Measurements from ENCODE around the gene DDIT3. TPM values are rescaled to one million over a fixed set of nuclear protein-coding genes. Genes with fewer than 3 reads are reported as not detected.

The DDIT3 gene
- total and polyA plus RNA-seq, 2 of the 13 experiments (the other 11 are each of a cell fraction or from before 2014, with no cell fraction given) = 27.5 to 48.7 TPM

DNA sequence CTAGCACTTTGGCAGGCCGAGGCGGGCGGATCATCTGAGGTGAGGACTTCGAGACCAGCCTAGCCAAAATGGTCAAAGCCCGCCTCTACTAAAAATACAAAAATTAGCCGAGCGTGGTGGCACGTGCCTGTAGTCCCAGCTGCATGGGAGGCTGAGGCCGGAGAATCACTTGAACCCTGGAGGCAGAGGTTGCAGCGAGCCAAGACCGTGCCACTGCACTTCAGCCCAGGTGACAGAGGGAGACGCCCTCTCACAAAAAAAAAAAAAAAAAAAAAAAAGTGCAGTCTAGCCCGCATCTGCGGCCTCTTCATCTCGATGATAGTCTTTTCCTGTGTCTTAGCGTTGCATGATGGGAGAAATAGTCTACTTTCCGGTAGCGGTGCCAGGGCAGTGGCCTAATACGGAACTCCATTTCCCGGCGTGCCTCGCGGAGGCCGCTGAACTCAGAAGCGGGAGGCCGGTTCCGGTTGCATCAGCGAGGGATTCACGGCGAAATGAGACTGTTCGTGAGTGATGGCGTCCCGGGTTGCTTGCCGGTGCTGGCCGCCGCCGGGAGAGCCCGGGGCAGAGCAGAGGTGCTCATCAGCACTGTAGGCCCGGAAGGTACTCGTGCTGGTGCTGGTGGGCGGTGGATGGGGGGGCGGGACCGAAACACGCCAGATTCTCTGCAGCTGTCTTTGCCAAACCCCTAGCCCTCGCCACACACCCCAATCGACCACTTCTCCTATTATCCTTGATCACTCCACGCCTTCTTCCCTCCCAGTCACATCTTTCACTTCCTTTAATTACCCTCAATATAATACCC, 32.5 kb downstream of the DDIT3 start, which contains the start of gene MARS1 (continued):
- TF ChIP-seq FOXO4 (CRISPR knock-in tag; conservative IDR thresholded peaks at IDR 0.05) (no peak), ZNF660 (CRISPR knock-in tag; IDR thresholded peaks at IDR 0.05; ENCODE audit: borderline replicate concordance, low read depth) (no peak), ZNF282 (IDR thresholded peaks at IDR 0.05; ENCODE audit: partially characterized antibody) (no peak), PHB2 (IDR thresholded peaks at IDR 0.05; ENCODE audit: partially characterized antibody) (no peak), ZNF230 (CRISPR knock-in tag; IDR thresholded peaks at IDR 0.05) (no peak), ZNF792 (CRISPR knock-in tag; IDR thresholded peaks at IDR 0.05) (0 out of 2 replicates have a peak, but pooled peaks have one; percentile 31), GABPB1 (CRISPR knock-in tag; IDR thresholded peaks at IDR 0.05) (peak; percentile 97), CBX2 (IDR thresholded peaks at IDR 0.05; ENCODE audit: low read depth, low read length) (no peak), CBX2 (CRISPR knock-in tag; IDR thresholded peaks at IDR 0.05; ENCODE audit: low read depth) (no peak), GATA4 (IDR thresholded peaks at IDR 0.05; ENCODE audit: borderline replicate concordance, low read depth) (no peak), XRCC5 (optimal IDR thresholded peaks at IDR 0.05; ENCODE audit: low read length) (peak; percentile 79), NFKBIZ (CRISPR knock-in tag; IDR thresholded peaks at IDR 0.05) (no peak), DNMT1 (CRISPR knock-in tag; IDR thresholded peaks at IDR 0.05) (no peak), SIN3B (IDR thresholded peaks at IDR 0.05; ENCODE audit: low read length) (0 out of 2 replicates have a peak, but pooled peaks have one; percentile 37), HCFC1 (IDR thresholded peaks at IDR 0.05; ENCODE audit: low read depth, low read length) (peak; percentile 91), RFXANK (CRISPR knock-in tag; IDR thresholded peaks at IDR 0.05) (no peak), DPF2 (CRISPR knock-in tag; IDR thresholded peaks at IDR 0.05; ENCODE audit: borderline replicate concordance, low read depth) (no peak), HNF4A (CRISPR knock-in tag; IDR thresholded peaks at IDR 0.05) (no peak), NCOA5 (CRISPR knock-in tag; IDR thresholded peaks at IDR 0.05) (no peak), FOXM1 (CRISPR knock-in tag; IDR thresholded peaks at IDR 0.05) (no peak)
- TF ChIP-seq, protein P1, sequence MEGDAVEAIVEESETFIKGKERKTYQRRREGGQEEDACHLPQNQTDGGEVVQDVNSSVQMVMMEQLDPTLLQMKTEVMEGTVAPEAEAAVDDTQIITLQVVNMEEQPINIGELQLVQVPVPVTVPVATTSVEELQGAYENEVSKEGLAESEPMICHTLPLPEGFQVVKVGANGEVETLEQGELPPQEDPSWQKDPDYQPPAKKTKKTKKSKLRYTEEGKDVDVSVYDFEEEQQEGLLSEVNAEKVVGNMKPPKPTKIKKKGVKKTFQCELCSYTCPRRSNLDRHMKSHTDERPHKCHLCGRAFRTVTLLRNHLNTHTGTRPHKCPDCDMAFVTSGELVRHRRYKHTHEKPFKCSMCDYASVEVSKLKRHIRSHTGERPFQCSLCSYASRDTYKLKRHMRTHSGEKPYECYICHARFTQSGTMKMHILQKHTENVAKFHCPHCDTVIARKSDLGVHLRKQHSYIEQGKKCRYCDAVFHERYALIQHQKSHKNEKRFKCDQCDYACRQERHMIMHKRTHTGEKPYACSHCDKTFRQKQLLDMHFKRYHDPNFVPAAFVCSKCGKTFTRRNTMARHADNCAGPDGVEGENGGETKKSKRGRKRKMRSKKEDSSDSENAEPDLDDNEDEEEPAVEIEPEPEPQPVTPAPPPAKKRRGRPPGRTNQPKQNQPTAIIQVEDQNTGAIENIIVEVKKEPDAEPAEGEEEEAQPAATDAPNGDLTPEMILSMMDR (CRISPR knock-in tag; IDR thresholded peaks at IDR 0.05) = peak; percentile 59
- TF ChIP-seq, protein P2, sequence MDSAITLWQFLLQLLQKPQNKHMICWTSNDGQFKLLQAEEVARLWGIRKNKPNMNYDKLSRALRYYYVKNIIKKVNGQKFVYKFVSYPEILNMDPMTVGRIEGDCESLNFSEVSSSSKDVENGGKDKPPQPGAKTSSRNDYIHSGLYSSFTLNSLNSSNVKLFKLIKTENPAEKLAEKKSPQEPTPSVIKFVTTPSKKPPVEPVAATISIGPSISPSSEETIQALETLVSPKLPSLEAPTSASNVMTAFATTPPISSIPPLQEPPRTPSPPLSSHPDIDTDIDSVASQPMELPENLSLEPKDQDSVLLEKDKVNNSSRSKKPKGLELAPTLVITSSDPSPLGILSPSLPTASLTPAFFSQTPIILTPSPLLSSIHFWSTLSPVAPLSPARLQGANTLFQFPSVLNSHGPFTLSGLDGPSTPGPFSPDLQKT (CRISPR knock-in tag; IDR thresholded peaks at IDR 0.05; ENCODE audit: borderline replicate concordance) = no peak
- TF ChIP-seq, protein P3, sequence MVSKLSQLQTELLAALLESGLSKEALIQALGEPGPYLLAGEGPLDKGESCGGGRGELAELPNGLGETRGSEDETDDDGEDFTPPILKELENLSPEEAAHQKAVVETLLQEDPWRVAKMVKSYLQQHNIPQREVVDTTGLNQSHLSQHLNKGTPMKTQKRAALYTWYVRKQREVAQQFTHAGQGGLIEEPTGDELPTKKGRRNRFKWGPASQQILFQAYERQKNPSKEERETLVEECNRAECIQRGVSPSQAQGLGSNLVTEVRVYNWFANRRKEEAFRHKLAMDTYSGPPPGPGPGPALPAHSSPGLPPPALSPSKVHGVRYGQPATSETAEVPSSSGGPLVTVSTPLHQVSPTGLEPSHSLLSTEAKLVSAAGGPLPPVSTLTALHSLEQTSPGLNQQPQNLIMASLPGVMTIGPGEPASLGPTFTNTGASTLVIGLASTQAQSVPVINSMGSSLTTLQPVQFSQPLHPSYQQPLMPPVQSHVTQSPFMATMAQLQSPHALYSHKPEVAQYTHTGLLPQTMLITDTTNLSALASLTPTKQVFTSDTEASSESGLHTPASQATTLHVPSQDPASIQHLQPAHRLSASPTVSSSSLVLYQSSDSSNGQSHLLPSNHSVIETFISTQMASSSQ (IDR thresholded peaks at IDR 0.05; ENCODE audit: low read depth) = no peak
- TF ChIP-seq, protein P3 (CRISPR knock-in tag; IDR thresholded peaks at IDR 0.05; ENCODE audit: borderline replicate concordance) = no peak

Measured in HepG2 (cell line).